CD4-positive, alpha-beta T cell treated with Interleukin-2 at 100 ng/mL for 4 hours (primary cell): ENCODE measurements around the gene MGMT.

Experiments
- DNase-seq: peaks from one replicate; pipeline ENCODE4 v3.0.0-alpha.2; 2020; ENCODE audit warnings: low spot score

The MGMT gene

DNA sequence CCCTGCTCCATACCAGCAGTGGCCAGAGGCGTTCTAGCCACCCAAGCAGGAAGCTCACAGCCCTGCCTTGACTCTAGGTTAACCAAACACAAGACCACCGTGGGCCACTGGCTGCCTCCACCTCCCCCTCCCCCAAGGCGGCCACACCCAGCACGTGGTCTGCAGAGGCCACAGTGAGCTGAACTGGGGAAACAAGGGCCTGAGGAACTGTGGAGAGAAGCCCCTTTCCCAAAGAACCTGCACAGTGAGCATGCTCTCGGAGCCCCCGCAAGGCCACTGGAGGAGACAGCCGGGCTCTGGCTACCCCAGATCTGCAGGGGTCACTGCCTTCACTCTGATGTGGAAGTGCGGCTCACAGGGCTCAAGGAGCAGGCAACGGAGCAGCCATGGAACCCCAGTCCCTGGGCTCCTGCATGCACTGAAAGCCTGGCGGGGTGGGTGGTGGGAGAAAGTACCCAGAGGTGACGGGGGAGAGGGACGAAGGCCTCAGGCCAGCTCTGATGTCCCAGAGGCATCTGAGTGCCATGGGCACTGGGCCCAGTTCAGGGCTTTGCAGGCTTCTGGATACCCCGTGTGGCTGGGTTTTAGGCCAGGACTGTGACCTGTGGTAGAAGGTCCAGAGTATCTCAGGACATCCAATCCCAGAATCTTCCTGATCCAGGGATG, 307.8 kb downstream of the MGMT start:
- no peak for DNase-seq

DNA sequence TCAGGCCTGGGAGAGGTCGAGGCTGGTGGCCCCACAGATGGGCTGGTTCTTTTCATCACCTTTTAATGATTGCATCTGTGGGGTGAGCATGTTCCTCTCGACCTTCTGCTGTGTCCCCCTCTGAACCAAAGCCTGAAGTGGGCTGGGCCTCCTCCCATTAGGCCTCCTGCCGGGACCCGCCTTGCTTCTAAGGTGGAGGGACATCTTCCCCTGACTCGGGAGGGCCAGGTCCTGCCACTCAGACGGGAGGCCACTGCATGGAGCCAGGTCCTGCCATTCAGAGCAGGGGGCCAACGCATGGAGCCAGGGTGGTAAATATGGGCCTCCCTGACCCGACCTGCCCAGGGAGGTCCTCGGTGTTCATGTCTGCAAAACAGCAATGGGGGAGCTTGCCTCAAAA, 308.6 kb downstream of the MGMT start:
- no peak for DNase-seq

DNA sequence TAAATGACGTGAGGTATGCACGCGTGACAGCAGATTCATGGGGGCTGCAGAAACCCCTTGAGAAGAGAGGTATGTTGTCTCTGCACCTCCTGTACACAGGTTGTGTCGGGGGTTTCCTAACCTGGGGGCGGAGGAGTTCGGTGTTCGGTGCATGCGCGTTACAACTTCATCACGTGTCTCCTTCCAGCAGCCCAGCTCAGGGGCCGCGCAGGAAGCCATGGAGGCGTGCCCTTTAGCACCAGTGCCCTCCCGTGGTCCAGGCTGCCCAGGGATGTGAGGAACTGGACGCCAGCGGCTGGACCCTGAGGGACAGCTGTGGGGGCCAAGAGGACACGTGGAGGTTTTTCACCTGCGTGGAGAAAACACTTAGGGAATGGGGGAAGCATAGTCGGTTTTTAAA, 310.6 kb downstream of the MGMT start:
- no peak for DNase-seq

DNA sequence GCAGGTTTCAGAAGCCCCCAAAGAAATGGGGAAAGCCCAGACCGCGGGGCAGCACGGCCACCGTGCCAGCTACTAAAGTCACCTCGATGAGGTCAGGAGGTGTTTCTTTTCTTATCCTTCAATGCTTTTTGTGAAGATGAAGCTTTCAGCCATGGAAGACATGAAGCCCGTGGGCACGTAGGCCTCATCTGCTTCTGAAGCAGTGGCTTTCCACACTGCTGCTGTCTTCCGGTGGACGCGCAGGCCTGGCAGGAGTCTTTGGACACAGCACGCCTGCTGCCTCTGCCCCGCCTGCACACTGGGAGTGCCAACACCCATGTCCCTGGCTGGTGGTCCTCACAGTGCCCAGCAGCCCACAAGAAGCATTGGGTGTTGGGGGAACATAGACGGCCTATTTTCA, 311.5 kb downstream of the MGMT start:
- no peak for DNase-seq

DNA sequence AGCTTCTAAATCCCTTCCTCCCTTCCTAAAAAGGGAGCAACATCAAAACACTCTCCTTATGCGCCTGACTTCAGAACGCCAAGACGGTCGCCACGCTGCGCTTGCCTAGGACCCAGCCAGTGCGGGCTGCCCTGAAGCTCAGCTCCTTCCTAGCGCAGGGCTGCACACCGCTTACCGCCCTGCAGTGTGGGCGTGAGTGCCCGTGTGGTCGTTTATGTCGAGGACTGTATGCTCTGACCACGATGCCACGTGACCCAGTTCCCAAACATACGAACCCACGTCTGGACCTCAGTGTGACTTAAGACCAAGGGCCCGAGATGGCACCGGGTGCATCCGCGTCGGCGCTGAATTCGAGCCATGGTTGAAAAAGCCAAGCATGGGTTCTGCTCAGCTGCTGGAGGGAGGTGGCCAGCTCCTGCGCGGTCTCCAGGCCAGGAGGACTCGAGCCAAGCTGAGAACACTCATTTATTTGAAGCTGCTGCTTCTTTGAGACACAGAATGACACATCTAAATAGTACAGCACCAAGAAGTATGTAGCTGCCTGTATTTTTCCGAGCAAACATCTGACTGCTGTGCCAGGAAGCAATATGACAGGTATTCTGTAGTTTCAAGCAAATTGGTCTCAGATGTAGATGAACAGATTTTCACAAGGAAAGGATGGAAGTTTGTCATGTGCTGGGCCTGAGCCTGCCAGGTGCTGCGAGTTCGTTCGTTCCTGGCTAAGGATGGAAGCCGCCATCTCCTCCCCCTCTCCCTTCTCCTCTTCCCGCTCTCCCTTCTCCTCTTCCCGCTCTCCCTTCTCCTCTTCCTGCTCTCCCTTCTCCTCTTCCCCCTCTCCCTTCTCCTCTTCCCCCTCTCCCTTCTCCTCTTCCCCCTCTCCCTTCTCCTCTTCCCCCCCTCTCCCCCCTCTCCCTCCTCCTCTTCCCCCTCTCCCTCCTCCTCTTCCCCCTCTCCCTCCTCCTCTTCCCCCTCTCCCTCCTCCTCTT, 312.4 kb downstream of the MGMT start:
- DNase-seq: no peak

DNA sequence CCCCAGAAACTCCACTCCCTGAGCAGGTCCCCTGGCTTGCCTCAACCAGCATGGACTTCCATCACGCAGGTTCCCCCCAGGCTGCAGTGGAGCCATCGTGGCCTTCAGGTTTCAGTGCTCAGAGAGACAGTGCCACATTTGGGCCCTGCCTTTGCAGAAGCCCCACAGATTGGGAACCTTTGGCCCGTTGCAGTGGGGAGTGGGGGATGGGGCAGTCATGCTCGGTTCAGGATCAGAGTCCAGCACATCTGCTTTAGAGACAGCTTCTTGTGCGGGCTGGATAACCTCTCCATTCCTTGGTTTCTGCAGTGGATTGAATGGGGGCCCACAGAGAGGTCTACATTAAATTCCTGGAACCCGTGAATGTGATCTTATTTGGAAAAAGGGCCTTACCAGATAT, 313.2 kb downstream of the MGMT start:
- no peak for DNase-seq

DNA sequence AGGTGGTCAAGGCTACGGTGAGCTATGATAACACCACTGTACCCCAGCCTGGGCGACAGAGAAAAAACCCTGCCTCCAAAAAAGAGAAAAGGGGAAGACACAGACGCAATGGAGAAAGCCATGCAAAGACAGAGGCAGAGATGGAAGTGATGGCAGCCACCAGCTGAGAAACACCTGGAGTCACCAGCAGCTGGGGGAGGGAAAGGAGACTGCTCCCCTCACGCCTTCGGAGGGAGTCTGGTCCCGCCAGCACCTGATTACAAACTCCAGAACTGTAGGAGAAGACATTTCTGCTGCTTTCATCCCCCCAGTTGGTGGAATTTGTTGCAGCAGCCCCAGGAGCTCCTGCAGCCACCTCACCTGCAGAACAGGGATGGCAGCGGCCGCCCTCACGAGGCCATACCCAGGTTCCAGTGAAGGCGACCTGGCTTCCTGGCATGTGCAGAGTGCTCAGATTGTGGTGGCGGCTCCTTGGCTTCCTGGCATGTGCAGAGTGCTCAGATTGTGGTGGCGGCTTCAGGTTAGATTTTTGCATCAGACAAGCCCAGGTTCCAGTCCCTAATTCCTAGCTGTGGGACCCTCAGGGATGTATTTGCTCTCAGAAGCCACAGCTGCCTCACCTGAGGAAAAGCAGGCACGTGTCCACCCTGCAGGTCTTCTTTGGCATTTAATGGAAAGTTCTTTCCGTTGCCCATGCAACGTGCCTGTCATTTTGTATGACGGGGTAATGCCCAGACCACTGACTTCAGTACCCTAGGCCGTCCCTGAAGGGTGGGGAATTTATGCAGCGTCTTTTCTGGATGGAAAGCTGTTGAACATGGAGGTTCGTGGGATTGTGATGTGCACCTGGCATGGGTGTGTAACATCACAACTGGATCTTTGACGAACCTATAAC, 314.1 kb downstream of the MGMT start:
- DNase-seq: no peak

DNA sequence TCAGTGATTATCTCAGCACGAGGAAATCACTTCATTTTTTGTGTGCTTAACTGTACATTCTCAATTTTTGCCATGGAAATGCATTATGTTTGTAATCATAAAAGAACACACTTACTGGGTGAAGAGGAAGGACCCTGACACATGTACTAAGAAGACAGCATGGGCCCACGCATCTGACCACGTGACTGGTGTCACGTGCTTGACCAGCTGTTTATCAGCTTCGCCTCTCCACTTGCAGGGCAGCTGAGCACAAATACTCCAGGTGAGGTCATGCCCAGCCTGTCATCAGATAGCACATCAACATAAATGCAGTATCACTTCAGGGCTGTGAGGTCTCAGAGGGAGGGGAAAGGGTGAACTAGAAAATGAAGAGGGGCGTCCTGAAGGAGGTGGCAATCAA, 317.2 kb downstream of the MGMT start:
- DNase-seq: no peak

DNA sequence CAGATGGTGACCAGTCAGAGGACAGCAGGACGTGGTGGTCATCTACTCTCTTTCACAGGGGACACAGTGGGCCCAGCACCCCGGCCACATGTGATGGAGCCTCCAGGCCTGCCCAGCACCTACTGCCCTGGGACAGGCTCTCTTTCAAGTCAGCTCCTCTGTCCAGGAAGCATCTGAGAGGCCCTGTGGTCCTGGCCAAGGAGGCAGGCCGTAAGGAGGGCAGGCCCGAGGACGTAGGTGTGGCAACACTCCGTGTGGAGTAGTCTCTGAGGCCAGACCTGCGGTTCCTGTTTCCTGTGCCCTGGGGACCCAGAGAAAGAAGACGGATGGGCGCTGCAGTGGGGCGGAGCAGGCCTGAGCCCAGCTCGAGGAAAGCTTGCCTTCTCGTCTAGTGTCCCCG, 317.9 kb downstream of the MGMT start:
- no peak for DNase-seq

DNA sequence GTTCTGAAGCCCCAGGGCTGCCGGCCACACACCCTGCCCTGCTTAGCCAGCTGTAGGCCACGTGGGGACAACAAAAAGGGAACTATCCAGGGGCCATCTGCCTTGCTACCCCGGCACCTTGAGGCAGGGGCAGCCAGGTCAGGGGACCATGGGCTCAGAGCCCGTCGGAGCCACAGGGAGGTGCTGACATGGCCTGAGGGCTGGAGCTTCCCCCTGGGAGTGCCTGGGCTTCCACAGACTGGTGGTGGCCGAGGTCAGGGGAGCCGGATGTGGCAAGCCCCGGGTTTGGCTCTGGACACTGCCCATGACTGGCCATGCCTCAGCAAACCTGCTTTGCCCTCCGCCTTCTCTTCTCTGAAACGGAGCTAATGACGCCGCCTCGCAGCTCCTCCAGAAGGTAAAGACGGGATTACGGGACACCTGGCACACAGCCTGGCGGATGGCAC, 318.5 kb downstream of the MGMT start:
- no peak for DNase-seq

DNA sequence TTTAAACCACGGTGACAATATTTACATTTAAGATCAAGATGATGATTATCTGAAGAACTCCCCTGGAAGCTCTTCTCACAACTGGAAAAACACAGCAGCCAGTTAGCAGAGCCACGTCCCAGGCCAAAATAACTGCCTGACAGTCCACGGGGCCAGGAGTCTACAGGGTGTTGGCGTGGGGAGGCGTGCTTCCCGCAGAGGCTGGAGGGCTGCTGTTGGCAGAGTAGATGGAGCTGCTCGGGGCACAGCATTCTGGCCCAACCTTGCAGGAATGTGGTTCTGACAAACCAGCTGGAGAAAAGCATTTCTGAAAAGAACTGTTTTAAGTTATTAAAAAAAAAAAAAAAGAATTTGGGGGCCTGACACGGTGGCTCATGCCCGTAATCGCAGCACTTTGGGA, 319.2 kb downstream of the MGMT start:
- DNase-seq: no peak

DNA sequence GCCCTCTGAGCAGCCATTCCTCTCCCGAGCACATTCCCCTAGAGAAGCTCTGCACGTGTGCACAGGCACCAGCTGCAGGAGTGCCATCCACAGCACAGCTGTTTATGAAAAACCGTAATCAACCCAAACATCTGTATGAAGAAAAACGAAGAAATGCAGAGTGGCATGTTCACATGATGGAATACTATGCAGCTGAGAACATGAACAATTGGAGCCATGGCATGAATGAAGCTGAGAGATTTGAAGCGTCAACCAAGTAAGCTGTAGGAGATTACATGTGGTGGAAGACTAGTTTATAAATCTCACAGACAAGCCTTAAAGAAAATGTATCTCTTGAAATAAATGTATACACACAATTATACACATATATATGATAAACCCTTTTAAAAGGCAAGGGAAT, 320.5 kb downstream of the MGMT start:
- DNase-seq: no peak

DNA sequence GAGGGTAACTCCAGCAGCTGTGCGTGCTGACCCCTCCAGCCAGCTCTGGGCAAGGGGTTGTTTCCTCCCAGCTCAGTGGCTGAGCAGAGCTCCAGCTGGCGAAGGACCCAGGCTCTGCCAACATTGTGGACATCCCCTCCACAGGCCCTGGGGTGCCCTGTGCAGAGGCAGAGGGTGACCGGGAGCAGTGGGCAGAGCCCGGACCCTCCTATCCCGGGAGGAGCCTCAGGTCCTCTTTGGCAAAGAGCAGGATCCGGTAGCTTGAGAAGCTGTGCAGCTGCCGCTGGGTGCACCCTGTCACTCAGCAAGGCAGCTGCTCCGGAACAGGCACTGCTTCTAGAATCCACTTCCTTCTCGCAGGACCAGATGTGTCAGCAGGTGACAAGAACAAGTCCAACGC, 321.2 kb downstream of the MGMT start:
- DNase-seq: no peak

DNA sequence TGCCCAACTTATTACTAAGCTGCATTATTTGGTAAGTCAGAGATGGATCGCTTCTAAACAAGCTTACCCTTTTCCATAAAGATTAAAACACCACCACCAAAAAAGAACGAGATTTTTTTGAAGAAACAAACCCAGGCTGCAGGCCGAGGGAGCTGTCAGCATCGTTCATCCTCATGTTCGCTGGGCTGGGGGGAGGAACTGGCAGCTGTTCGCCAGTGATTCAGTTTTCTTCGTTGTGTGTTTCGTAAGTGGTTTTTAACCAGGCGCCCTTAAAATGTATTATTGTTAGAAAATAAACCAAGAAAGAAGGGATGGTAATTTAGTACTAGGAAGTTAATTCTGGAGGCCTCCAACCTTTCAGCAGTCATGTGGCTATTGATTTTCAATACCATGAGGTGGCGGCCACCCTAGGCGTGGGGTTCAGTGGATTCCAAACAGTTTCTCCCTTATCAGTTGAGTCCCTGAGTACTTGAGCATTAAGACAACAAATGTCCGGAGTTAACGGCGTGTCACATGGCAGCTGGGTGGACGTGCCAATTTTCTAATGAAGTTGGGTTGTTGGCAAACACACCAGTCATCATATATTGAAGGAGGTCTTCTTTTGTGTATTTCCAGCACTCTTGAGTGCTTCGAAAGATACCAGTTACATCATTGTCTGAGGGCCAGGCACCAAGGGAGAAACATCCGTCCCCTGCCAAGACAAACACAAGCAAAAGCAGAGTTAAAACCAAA, 323.8 kb downstream of the MGMT start:
- DNase-seq: no peak

DNA sequence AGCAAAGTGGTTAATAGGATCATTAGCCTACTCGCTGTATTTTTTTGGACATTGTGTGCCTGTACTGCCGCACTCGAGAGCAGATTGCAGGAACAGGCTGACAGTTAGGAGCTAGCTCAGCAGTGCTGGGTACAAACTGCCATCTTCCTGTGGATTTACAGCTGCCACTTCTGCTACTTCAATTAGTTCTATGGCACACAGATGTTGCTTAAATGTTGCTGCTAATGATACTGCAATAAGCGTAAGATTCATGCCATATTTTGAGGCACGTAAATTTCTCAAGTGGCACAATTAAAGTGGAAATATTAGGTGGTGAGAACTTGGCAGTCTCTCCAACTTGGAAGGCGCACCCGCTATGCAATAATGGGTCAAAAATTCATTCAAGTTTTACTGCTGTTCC, 325.1 kb downstream of the MGMT start:
- DNase-seq: no peak

DNA sequence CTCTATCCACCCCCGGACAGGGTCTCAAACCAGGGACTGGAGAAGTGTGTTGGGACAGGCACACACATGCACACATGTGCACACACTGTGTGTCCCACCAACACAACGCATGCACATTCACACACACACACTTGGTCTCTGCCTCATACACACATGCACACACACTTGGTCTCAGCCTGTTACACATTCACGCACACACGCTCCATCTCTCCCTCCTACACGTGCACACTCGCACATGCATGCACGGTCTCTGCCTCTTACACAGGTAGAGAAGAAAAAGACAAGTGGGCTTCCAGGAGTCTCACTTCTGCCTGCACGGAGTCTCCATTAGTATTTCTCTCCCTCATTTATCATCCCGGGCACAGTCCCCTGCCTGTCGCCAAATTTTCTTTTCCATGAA, 325.8 kb downstream of the MGMT start:
- no peak for DNase-seq

DNA sequence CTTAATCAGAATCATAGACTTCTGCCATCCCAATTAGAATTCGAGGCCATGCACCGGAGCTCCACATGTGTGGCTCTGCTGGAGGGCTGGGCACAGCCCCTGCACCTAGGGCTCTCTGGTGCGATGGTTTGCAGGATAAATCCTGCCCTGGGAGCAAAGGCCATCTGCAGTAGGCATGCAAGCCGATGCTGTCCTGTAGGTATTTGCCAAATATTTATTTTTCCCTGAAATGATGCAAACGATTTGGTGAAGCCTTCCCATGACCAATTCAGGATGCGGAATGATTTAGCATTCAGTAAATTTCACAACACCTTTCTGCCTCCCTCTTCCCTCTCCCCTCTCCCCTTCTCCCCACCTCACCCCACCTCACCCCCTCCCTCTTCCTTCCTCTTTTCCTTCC, 326.4 kb downstream of the MGMT start:
- DNase-seq: no peak

DNA sequence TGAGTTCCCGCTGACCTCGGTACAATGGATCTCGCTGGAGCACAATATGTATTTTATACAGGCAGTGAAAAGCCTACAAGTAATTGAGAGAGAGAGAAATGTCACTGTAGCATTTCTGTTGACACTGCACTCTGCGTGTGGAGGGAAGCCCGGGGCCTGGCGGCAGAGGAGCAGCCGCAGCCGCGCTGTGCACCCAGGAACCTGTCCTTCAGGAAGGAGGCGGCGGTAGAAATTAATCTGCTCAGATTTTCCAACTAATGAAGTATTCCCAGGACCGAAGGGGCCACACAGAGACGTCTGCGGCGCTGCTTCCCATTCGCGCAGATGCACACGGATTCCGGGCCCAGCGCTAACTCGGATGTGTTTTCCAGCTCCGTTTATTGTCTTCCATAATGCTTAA, 327.0 kb downstream of the MGMT start:
- no peak for DNase-seq

DNA sequence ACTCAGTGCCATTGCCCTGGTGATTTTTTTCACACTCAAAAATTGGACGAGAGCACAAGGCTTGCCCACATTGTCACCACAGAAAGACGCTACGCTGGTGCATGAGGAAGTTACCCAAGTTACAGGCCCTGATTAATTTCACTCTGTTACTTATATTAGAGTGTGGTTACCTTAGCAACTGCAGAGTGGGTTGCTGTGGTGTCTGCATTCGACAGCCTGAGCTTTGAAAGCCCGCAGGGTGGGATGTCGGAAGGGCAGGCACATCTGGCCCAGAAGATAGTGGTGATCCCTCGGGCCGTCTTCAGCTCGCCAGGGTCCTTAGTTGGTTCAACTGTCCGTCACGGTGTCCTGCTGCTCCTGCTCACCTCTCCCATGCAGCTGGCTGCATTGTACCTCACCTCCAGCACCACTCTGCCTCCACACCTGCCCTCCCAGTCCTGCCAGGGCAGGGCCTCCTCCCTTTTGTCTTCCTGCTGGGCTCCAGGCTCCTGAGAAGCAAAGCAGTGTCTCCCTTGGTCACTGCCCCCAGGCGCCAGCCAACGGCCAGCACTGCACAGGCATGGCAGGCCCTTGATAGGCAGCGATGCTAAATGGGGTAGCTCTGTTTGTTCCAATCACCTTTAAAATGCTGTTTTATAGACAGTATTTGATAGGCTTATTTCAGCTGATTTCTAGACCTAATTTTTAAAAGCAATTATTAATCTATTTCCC, 329.8 kb downstream of the MGMT start:
- DNase-seq: no peak

DNA sequence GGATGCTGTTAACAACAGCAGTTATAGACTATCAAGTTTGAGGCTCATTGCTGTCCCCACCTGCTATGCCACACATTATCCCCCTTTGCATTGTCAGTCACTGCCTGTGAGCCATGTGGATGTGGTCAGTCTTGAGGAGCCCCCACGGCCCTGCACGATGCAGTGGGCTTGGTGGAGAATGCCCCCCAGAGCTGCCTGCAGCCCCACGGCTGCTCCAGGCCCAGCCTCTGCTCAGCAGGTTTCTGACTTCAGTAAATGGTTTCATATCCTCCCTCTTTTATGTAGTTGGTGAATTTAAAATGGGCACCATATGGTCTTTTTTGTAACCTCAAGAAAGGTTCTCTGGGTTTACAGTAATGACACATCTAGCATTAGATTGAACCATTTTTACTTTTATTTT, 332.9 kb downstream of the MGMT start:
- DNase-seq: no peak

DNA sequence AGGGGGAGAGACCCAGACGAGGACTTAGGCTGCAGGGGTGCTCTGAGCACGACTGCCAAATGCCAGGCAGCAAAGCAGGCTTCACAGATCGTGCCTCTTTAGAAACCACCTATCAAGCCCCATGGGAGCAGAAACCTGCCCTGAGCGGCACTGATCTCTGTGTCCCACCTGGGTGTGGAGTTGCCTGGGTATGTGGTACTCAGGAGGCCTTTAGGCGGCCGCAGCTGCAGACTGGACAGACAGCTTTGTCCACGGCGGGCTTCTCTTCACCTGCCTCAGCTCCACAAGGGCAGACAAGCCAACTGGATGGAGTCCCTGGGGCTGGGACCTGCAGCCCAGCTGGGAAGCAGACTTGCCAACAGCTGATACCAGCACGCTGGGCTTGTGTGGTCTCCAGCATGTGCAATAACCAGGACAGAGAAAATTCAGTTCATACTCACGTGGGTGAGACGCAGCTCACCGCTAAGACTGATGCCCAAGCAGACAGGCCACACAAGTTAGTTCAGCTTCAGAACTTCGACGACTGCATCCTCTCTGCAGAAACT, 333.8 kb downstream of the MGMT start:
- no peak for DNase-seq
